Brain microvascular endothelial cell (primary cell): Measurements from ENCODE around the gene FRMD4B.

Source experiments
- DNase-seq: peaks from one replicate; pipeline ENCODE4 v3.0.0-alpha.2; 2020
- H3K27ac ChIP-seq: fragments of 250-450 bp; sonication (Bioruptor Pico); 2 replicates; pipeline ENCODE4 v1.5.1; 2020; ENCODE audit warnings: mild to moderate bottlenecking, moderate library complexity
- H3K27me3 ChIP-seq: fragments of 250-450 bp; sonication (Bioruptor Pico); replicated peaks from 2 replicates; pipeline ENCODE4 v1.5.1; 2020; ENCODE audit warnings: mild to moderate bottlenecking
- H3K36me3 ChIP-seq: fragments of 250-450 bp; sonication (Bioruptor Pico); replicated peaks from 2 replicates; pipeline ENCODE4 v1.5.1; 2020; ENCODE audit warnings: mild to moderate bottlenecking
- H3K4me3 ChIP-seq: 2 replicates; pipeline ENCODE4 v1.5.1; 2011; ENCODE audit warnings: low read depth, mild to moderate bottlenecking, control low read depth, low read length, moderate library complexity
- CTCF ChIP-seq: IDR thresholded peaks from 2 replicates; pipeline ENCODE4 v1.5.1; 2011; ENCODE audit warnings: low read depth, mild to moderate bottlenecking, moderate library complexity, low read length, control low read depth, inconsistent platforms; ENCODE audit errors: missing control alignments
- in situ Hi-C: cut with HindIII; loops from 2 replicates; pipeline ENCODE4 v1.10.0; 2017; ENCODE audit warnings: low sequenced_read_pairs, low pct_ligation_motif_present

The FRMD4B gene

GRCh38 chr3:69385723-69386555 is at the start of gene FRMD4B:
Gene FRMD4B, minus strand, starts transcription at chr3:69386088. Its CDS starts 99 bp downstream, at chr3:69385989.
- no peak within 1 kb of the TSS for H3K27ac ChIP-seq
- in situ Hi-C loops: no loop called here
- DNase-seq: no peak
- H3K4me3 ChIP-seq: peak within 1 kb of the TSS; percentile 54
- no peaks in the 10 kb centered on the region for H3K36me3 ChIP-seq
- TF ChIP-seq CTCF: peak; percentile 56
- H3K27me3 ChIP-seq: no peaks in the 10 kb centered on the region

- Histone ChIP-seq H3K4me3 (no peak overlapping the region), H3K27ac (no peak overlapping the region), H3K36me3 (no peaks in the 10 kb centered on the region), H3K27me3 (no peaks in the 10 kb centered on the region)
- in situ Hi-C loops: no loop called here
- no peak for DNase-seq
- TF ChIP-seq CTCF: no peak
Measured at GRCh38 chr3:69433969-69434325, 48.1 kb upstream of the FRMD4B start.

- no peaks in the 10 kb centered on the region for H3K27me3 ChIP-seq
- no peak for TF ChIP-seq CTCF
- H3K27ac ChIP-seq: no peak overlapping the region
- H3K36me3 ChIP-seq: no peaks in the 10 kb centered on the region
- in situ Hi-C loops: no loop called here
- DNase-seq: no peak
- H3K4me3 ChIP-seq: no peak overlapping the region
Measured at GRCh38 chr3:69433121-69433968, 47.5 kb upstream of the FRMD4B start.

GRCh38 chr3:69428657-69429255 is 42.9 kb upstream of the FRMD4B start:
- in situ Hi-C loops: no loop called here
- H3K27ac ChIP-seq: no peak overlapping the region
- no peak for TF ChIP-seq CTCF
- H3K27me3 ChIP-seq: no peaks in the 10 kb centered on the region
- H3K4me3 ChIP-seq: no peak overlapping the region
- H3K36me3 ChIP-seq: no peaks in the 10 kb centered on the region
- DNase-seq: no peak

GRCh38 chr3:69426967-69427304 is 41.0 kb upstream of the FRMD4B start:
- TF ChIP-seq CTCF: no peak
- Histone ChIP-seq H3K36me3 (no peaks in the 10 kb centered on the region), H3K27me3 (no peaks in the 10 kb centered on the region), H3K4me3 (no peak overlapping the region), H3K27ac (no peak overlapping the region)
- no peak for DNase-seq
- in situ Hi-C loops: no loop called here
